GM12878 (cell line): ENCODE measurements around the gene RAD23B.

Source experiments
- CREB1 ChIP-seq: IDR thresholded peaks from 2 replicates; pipeline ENCODE4 v1.6.1; 2012; ENCODE audit warnings: low read depth, mild to moderate bottlenecking, inconsistent platforms
- CTCF ChIP-seq, 3 experiments: IDR thresholded peaks in 2 of 3; conservative IDR thresholded peaks in 1 of 3; 2 replicates each; pipeline ENCODE4 v1.5.1; 2011; ENCODE audit warnings: low read depth in 3 of 3, low read length in 3 of 3, mild to moderate bottlenecking in 3 of 3, control low read depth in 2 of 3, moderate library complexity in 2 of 3, inconsistent platforms in 1 of 3, mixed read lengths in 1 of 3; ENCODE audit not compliant: control insufficient read depth in 2 of 3, insufficient read depth in 1 of 3; ENCODE audit errors: extremely low read depth in 1 of 3
- ESRRA ChIP-seq: IDR thresholded peaks from 2 replicates; pipeline ENCODE4 v1.6.1; 2012; ENCODE audit warnings: mild to moderate bottlenecking, low read length, improper control_type of control experiment
- HDGF ChIP-seq: fragments of 450-650 bp; IDR thresholded peaks from 2 replicates; pipeline ENCODE4 v1.6.1; 2016; ENCODE audit warnings: antibody characterized with exemption
- MAX ChIP-seq: IDR thresholded peaks from 2 replicates; pipeline ENCODE4 v1.6.1; 2012; ENCODE audit warnings: low read depth, low read length, improper control_type of control experiment
- MXI1 ChIP-seq: fragments of 150-350 bp; IDR thresholded peaks from 2 replicates; pipeline ENCODE4 v1.6.1; 2011; ENCODE audit warnings: low read depth, mild to moderate bottlenecking, inconsistent platforms, low read length, improper control_type of control experiment
- POLR2A ChIP-seq: IDR thresholded peaks from 2 replicates; pipeline ENCODE4 v1.6.1; 2011; ENCODE audit warnings: low read depth, mild to moderate bottlenecking, low read length
- RAD21 ChIP-seq: IDR thresholded peaks from 2 replicates; pipeline ENCODE4 v1.6.1; 2011; ENCODE audit warnings: mild to moderate bottlenecking, low read depth, low read length, moderate library complexity; ENCODE audit not compliant: insufficient read depth
- REST ChIP-seq: IDR thresholded peaks from 2 replicates; pipeline ENCODE4 v1.6.1; 2012; ENCODE audit warnings: mild to moderate bottlenecking, low read depth, low read length

- TF ChIP-seq REST (no peak), RAD21 (no peak), CREB1 (no peak), HDGF (no peak), MAX (no peak), MXI1 (no peak), CTCF (IDR thresholded peaks at IDR 0.05 in 2 of 3, conservative IDR thresholded peaks at IDR 0.05 in 1 of 3; ENCODE audit: control insufficient read depth in 2 of 3, extremely low read depth in 1 of 3, insufficient read depth in 1 of 3, low read depth in 3 of 3, low read length in 3 of 3) (no peak), POLR2A (no peak), ESRRA (no peak)
Measured at GRCh38 chr9:107276966-107277710, 5.9 kb upstream of the RAD23B start.
